ENCODE data around the gene MFAP3L.
"Not testable (repeated sequence)": the region's sequence is repeated elsewhere in the genome, so short reads cannot be mapped to it uniquely, and the experiment has no call there.

MFAP3L gene

DNA sequence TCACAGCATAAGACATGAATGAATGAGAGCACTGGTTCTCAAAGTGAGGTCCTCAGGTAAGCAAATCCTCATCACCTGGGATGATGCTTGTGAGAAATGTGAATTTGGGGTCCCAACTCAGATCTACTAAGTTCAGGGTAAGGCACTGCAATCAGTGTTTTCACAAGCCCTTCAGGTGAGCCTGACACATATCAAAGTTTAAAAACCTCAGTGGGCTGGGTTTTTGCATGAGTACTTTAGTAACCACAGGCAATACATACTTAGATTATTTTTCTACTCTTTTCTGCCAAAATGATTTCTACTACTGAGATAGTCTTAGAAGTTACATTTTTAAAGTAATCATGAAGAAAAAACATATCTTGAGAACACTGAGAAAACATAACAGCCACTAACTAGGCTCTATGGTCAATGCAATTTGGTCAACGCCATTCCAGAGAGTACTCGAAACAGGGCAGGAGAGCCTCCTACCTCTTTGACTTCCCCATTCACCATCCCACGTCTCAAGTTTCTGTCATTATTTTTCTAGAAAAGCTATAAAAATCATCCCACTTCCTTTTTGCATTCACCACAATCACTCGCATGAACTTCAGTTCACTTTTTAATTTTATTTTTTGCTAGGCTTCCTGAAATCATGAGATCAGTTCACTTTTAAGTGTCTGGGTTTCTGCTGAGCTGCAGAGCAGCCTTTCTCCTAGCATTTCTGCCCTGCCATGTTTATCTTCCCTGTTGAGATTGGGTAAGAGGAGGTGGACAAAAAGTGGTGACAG is 73.8 kb downstream of the MFAP3L start:
- in situ Hi-C loops (cut with MboI; ENCODE audit: low sequenced_read_pairs): no loop called here

DNA sequence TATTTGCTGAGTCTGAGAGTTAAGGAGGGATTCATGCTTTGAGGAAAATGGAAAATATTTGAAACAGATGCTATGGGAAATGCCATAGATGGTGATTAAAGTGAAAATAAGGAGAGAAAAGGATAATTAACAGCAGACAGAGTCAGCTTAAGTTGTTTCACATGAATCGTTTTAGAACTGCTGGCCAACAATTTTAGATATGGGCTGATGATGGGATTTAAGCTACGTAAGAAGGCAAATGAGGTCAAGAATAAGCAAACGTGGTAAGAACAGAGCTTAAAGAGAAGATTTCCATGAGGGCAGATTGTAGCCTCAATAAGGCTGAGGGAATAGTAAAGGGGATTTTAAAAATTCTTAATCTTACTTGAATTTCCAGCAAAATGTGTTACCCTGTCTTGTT is 77.9 kb downstream of the MFAP3L start:
- in situ Hi-C loops (cut with MboI; ENCODE audit: low sequenced_read_pairs): no loop called here

- in situ Hi-C loops (cut with MboI; ENCODE audit: low sequenced_read_pairs): no loop called here
These were observed 80.6 kb downstream of the MFAP3L start for GRCh38 chr4:169945636-169946035.

DNA sequence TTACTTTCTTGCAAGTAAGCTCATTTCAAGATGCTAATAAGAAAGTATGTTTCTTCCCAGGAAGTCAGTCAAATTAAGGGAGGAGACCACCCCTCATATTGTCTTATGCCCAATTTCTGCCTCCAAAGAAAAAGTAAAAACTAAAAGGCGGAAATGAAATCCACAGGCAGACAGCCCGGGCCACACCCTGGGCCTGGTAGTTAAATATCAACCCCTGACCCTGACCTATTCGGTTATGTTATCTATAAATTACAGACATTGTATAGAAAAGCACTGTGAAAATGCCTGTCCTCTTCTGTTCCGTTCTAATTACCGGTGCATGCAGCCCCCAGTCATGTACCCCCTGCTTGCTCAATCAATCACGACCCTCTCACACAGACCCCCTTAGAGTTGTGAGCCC is 82.6 kb downstream of the MFAP3L start:
- in situ Hi-C loops (cut with MboI; ENCODE audit: low sequenced_read_pairs): not testable (repeated sequence)

GRCh38 chr4:169941141-169941540 is 85.1 kb downstream of the MFAP3L start:
- in situ Hi-C loops (cut with MboI; ENCODE audit: low sequenced_read_pairs): no loop called here

DNA sequence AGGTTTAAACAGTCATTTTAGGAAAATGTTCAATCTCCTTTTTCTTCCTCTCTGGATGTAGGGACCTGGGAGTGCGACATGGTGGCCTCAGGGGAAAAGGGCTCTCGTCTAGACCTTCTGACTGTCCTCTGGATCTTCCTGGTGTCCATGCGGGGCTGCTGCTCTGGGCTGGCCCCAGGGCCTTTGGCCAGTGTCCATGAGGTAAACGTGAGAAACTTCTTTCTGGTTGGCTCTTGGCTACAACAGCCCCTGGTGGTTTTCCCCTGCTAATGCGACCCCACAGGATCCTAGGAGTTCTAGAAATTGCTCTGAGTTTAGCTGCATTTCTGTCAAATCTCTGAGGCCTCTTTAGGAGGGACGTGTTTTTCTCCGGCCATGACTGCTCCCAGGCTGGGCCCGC is 85.7 kb downstream of the MFAP3L start:
- in situ Hi-C loops (cut with MboI; ENCODE audit: low sequenced_read_pairs): no loop called here

All from HL-60/S4 treated with retinoic acid at 250 ng/mL for 4 days and 3 days (cell line).